KOPT-K1 (cell line): ENCODE results near the gene SLC25A30.
"Not testable (repeated sequence)": the region's sequence is repeated elsewhere in the genome, so short reads cannot be mapped to it uniquely, and the experiment has no call there.

Source experiments
- H3K27ac ChIP-seq: fragments of 200-600 bp; sonication (generic); 2 replicates; pipeline ENCODE4 v1.5.1; 2016; ENCODE audit warnings: antibody characterized with exemption, mild to moderate bottlenecking, low read depth, low read length; ENCODE audit not compliant: poor library complexity, severe bottlenecking
- H3K36me3 ChIP-seq: fragments of 200-600 bp; sonication (generic); 2 replicates; pipeline ENCODE4 v1.5.1; 2017; ENCODE audit warnings: antibody characterized with exemption, mild to moderate bottlenecking, low read length, moderate library complexity; ENCODE audit not compliant: insufficient read depth
- H3K9me3 ChIP-seq: fragments of 200-600 bp; sonication (generic); 2 replicates; pipeline ENCODE4 v1.5.1; 2017; ENCODE audit warnings: antibody characterized with exemption, low read length, mild to moderate bottlenecking; ENCODE audit not compliant: insufficient read depth, poor library complexity, severe bottlenecking

The SLC25A30 gene

DNA sequence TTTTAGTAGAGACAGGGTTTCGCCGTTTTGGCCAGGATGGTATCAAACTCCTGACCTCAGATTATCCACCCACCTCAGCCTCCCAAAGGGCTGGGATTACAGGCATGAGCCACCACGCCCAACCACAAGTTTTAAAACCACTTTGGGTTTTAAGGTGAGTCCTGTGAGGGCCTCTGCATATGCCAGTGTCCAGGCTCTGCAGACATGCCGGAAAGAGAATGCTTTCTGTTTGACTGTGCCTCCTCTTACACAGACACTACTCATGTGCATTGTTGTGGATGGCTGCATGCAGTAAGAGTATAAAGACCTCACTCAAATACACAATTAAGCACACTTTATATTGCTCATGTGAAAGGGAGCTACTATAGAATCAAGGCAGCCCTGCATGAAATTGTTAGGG is 20.8 kb upstream of the SLC25A30 start:
- H3K36me3 ChIP-seq = no peaks in the 10 kb centered on the region

DNA sequence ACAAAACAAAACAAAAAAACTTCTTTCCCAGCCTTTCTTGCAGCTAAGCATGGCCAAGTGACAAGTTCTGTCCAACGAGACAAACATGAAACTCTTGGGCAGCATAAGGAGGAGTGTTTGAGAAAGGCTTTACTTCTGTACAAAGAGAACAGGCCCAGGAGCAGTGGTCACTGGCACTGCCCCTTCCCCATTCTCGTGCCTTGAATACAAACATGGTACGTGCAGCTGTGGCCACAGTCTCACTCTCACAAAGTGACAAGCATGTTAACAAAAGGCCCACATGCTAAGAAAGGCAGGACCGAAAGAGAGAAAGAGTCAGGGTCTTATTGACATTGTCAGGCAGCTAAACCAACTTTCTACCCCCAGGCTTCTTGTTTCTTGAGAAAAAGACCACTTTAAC is 19.8 kb upstream of the SLC25A30 start:
- H3K9me3 ChIP-seq = no peaks in the 10 kb centered on the region
- H3K36me3 ChIP-seq = no peaks in the 10 kb centered on the region
- H3K27ac ChIP-seq = no peak overlapping the region

More for the DNA sequence above, 20.8 kb upstream of the SLC25A30 start:
- Histone ChIP-seq H3K27ac (no peak overlapping the region), H3K9me3 (no peaks in the 10 kb centered on the region)

GRCh38 chr13:45436953-45437352 is 18.8 kb upstream of the SLC25A30 start:
- H3K36me3 ChIP-seq = no peaks in the 10 kb centered on the region

DNA sequence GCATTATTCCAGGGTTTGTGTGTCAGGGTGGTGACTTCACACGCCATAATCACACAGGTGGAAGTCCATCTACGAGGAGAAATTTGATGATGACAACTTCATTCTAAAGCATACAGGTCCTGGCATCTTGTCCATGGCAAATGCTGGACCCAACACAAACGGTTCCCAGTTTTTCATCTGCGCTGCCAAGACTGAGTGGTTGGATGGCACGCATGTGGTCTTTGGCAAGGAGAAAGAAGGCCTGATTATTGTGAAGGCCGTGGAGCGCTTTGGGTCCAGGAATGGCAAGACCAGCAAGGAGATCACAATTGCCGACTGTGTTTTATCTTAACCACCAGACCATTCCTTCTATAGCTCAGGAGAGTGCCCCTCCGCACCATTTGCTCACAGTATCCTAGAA is 18.2 kb upstream of the SLC25A30 start:
- Histone ChIP-seq H3K36me3 (no peaks in the 10 kb centered on the region), H3K27ac (no peak overlapping the region), H3K9me3 (no peaks in the 10 kb centered on the region)

More at GRCh38 chr13:45436953-45437352, 18.8 kb upstream of the SLC25A30 start:
- H3K9me3 ChIP-seq = no peaks in the 10 kb centered on the region
- H3K27ac ChIP-seq = no peak overlapping the region

DNA sequence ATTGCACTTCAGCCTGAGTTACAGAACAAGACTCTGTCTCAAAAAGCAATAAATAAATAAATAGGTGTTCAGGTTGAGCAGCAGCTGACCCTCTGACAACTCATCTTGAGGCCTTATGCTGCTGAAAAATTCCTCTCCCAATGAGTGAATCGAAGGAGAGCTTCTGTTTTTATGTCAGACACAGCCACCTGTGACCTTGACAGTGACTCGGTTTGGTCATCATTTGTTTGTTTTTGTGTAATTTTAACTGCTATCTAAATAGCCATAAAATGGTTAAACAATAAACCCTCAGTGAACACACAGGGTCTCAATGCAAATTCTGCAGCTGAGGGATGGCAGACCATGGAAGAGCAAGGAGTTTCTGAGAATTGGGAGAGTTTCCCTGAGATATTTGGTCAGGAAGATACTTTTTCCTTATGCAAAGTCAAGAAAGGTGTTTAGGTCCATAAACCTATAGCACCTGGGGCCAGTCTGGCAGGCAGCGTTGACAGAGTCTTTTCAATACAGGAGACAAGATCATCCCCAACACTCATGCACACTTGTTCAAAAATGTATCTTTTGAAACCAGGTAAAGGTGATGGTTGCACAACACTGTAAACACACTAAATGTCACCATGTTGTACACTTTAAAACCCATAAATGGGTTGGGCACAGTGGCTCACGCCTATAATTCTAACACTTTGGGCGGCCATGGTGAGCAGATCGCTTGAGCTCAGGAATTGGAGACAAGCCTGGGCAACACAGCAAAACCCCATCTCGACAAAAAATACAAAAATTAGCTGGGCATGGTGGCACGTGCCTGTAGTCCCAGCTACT is 16.6 kb upstream of the SLC25A30 start:
- H3K27ac ChIP-seq = no peak overlapping the region
- no peaks in the 10 kb centered on the region for H3K36me3 ChIP-seq
- no peaks in the 10 kb centered on the region for H3K9me3 ChIP-seq

DNA sequence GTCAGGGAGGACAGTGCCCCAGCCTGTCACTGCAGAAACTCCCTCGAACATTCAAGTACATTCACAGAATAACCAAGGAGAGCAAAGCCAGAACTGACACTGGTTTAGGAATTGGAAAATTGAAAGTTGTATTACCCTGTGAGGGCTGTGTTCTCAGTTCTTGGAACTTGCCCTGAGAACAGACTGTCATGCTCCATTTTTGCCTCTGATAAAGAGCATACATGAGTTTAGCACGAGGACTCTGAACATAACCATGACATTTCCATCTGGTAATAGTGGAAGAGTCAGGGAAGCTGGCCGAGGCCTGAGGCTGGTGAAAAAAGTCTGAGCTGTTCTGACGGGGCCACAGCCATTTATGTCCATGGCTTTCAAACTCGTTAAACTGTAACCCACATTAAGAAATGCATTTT is 15.2 kb upstream of the SLC25A30 start:
- Histone ChIP-seq H3K36me3 (no peaks in the 10 kb centered on the region), H3K9me3 (no peaks in the 10 kb centered on the region), H3K27ac (no peak overlapping the region)

DNA sequence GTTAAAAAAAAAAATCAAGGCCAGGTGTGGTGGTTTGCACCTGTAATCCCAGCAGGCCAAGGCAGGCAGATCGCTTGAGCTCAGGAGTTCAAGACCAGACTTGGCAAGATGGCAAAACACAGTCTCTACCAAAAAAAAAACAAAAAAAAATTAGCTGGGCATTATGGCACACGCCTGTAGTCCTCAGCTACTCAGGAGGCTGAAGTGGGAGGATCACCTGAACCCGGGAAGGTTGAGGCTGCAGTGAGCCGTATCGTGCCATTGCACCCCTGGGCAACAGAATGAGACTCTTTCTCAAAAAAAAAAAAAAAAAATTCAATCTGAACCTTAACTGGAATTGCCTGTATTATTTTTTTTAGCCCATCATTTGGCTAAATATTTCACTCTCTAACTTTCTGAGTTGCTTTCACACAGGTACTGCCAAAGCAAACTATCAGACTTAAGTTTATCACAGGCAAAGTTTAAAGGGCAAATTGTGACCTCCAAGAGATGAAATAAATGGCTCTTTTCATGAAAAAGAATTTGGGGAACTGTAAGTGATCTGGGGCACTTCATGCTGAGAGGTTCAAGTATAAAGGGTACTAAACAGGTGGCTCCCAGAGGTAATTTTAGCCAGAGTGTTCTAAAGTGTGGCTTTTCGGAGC is 14.7 kb upstream of the SLC25A30 start:
- Histone ChIP-seq H3K9me3 (no peaks in the 10 kb centered on the region), H3K27ac (no peak overlapping the region), H3K36me3 (no peaks in the 10 kb centered on the region)

- not testable (repeated sequence) for H3K27ac ChIP-seq, H3K9me3 ChIP-seq, H3K36me3 ChIP-seq
Measured at GRCh38 chr13:45426056-45426841, 8.1 kb upstream of the SLC25A30 start.

GRCh38 chr13:45422731-45423292 is 4.6 kb upstream of the SLC25A30 start:
- H3K36me3 ChIP-seq = no peaks in the 10 kb centered on the region
- H3K27ac ChIP-seq = no peak overlapping the region
- H3K9me3 ChIP-seq = no peaks in the 10 kb centered on the region

DNA sequence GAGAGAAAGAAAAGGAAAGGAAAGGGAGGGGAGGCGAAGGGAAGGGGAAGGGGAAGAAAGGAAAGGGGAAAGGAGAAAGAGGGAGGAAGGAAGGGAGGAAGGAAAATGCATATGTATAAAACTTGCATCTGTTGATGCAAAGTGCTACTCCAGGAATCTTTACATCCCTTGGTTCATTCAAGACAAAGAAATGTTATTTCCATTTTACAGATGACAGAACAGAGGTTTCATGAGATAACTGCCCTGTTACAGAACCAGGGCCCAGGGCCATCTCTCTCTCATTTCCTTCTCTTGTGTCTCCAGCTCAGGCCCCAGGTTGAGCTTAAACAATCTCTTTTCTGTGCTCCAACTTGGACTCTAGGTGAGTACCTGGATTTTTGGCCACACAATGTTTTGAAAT is 1.8 kb upstream of the SLC25A30 start:
- Histone ChIP-seq H3K36me3 (no peaks in the 10 kb centered on the region), H3K27ac (no peak overlapping the region), H3K9me3 (no peaks in the 10 kb centered on the region)

GRCh38 chr13:45419389-45419788 is 1.2 kb upstream of the SLC25A30 start:
- not testable (repeated sequence) for H3K9me3 ChIP-seq, H3K27ac ChIP-seq, H3K36me3 ChIP-seq

DNA sequence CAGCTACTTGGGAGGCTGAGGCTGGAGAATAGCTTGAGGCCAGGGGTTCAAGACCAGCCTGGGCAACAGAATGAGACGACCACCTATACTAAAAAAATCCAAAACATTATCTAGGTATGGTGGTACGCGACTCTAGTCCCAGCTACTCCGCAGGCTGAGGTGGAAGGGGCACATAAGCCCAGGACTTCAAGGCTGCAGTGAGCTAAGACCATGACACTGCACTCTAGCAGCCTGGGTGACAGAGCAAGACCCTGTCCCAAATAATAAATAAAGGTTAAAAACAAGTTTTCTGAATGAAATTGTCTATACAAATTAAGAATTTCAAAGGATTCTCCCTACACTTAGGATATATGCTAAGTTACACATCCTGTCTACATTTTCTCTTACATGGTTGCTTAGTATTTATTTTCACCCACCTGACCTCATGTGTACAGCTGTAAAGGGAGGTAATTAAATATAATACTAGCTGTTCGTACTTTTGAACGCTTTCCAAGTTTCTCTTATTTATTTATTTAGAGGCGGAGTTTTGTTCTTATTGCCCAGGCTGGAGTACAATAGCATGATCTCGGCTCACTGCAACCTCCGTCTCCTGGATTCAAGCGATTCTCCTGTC is 1.6 kb downstream of the SLC25A30 start:
- Histone ChIP-seq H3K36me3 (0 out of 2 replicates have a peak, but pooled peaks cover under 1% of the 10 kb centered on the region), H3K27ac (peak overlapping the region; percentile 62), H3K9me3 (no peaks in the 10 kb centered on the region)

DNA sequence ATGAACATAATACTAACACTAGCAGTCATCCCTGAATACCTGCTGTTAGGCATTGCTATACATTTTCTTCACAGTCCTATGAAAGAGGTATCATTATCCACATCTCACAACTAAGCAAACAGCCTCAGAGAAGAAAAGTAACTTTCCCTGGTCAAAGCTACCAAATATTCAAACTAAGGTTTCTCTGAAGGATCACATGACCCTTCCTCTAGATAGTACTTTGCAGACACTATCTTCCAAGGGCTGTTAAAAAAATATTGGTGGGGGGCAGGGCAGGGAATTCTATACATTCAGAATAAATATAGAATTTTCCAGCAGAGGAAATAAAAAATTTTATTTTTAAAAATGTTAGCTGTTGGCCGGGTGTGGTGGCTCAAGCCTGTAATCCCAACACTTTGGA is 3.1 kb downstream of the SLC25A30 start:
- Histone ChIP-seq H3K9me3 (no peaks in the 10 kb centered on the region), H3K27ac (no peak overlapping the region), H3K36me3 (peaks cover 16% of the 10 kb centered on the region)

DNA sequence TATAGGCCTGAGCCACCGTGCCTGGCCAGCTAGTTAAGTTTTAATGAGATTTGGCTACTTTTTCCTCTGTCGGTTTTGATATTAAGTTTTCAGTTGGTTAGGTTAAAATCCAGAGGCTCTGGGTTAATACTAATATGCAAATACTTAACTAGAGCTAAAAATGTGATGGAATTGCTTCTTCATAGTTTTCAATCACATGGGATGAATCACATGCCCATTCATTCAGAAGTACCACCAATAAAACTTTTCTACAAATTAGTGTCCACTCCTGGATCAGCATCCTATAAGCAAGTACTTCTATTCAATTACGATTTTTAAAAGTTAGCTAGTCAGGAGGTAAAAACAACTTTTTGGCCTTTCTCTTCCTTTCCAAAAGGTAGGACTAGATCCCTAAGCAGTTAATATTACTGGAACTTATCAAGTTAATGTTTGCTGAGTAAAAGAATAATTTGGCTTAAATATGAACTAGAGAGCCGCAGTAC is 4.3 kb downstream of the SLC25A30 start:
- Histone ChIP-seq H3K27ac (no peak overlapping the region), H3K36me3 (peaks cover 27% of the 10 kb centered on the region), H3K9me3 (no peaks in the 10 kb centered on the region)
